ENCODE results near the gene LMAN2.
"Not testable (repeated sequence)": the region's sequence is repeated elsewhere in the genome, so short reads cannot be mapped to it uniquely, and the experiment has no call there.

The LMAN2 gene

DNA sequence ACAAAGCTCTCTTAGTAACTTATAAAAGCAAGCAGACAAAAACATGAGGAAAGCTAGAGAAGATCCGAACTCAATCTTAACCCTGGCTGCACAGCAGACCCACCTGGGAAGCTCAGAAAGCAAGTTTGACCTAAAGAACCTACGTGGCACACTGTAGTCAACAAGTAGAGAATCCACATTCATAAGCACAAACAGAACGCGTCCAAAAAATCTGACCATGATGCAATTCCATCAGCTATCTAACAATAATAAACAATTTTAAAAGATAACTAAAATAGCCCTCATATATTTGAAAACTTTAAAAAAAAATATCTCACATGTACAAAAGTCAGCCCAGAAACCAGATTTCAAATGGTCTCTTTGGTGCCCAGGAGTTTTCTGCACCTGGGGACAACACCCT is 4.6 kb downstream of the LMAN2 start:
- no peak for FAIRE-seq

DNA sequence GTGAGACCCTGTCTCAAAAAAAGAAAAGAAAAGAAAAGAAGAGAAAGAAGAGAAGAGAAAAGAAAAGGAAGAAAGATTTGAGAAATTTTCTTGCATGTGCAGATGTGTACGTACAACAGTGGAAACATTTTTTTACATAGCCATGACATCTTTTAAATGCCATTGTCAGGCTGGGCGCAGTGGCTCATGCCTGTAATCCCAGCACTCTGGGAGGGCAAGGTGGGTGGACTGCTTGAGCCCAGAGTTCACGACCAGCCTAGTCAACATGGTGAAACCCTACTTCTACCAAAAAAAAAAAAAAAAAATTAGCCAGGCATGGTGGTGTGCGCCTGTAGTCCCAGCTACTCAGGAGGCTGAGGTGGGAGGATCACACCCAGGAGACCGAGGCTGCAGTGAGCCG is 6.6 kb downstream of the LMAN2 start:
- FAIRE-seq = no peak

DNA sequence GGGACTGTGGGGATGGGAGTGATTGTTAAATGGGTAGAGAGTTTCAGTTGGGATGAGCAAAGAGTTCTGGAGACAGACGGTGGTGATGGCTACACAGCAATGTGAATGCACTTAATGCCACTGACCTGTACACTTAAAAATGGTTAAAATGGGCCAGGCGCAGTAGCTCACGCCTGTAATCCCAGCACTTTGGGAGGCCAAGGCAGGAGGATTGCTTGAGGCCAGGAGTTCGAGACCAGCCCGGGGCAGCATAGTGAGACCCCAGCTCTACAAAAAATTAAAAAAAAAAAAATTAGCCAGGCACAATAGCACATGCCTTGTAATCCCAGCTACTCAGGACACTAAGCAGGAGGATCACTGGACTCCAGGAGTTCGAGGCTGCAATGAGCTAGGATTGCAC is 7.7 kb downstream of the LMAN2 start:
- FAIRE-seq = no peak

DNA sequence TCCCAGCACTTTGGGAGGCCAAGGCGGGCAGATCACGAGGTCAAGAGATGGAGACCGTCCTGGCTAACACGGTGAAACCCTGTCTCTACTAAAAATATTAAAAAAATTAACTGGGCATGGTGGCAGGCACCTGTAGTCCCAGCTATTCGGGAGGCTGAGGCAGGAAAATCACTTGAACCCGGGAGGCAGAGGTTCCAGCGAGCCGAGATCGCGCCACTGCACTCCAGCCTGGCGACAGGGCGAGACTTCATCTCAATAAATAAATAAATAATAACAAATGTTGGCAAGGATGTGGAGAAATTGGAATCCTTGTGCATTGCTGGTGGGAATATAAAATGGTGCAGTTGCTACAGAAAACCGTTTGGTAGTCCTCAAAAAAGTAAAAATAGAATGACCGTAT is 8.5 kb downstream of the LMAN2 start:
- FAIRE-seq = not testable (repeated sequence)

DNA sequence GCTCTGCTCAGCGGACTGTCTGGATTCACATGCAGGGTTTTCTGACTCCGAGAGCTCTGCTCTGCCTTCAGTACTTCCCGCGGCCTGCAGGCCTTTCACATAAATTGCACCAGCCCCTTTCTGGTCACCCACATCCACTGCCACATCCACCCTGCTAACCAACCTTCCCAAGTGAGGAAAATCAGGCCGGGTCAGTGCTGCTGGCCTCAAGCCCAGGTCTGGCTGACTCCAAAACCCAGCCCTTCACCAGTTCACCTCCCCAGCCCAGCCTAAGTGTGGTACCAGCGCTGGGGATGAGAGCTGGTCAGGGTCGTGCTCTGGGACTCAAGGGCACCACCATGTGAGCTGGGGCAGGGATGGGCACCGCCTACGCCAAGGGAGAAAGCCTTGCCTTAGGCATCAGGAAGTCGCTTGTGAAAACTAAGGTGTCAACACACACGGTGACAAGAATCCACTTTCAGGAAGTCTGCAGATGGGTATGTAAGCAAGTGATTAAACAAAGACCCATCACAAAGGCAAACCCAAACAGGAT is 12.3 kb downstream of the LMAN2 start:
- no peak for FAIRE-seq

DNA sequence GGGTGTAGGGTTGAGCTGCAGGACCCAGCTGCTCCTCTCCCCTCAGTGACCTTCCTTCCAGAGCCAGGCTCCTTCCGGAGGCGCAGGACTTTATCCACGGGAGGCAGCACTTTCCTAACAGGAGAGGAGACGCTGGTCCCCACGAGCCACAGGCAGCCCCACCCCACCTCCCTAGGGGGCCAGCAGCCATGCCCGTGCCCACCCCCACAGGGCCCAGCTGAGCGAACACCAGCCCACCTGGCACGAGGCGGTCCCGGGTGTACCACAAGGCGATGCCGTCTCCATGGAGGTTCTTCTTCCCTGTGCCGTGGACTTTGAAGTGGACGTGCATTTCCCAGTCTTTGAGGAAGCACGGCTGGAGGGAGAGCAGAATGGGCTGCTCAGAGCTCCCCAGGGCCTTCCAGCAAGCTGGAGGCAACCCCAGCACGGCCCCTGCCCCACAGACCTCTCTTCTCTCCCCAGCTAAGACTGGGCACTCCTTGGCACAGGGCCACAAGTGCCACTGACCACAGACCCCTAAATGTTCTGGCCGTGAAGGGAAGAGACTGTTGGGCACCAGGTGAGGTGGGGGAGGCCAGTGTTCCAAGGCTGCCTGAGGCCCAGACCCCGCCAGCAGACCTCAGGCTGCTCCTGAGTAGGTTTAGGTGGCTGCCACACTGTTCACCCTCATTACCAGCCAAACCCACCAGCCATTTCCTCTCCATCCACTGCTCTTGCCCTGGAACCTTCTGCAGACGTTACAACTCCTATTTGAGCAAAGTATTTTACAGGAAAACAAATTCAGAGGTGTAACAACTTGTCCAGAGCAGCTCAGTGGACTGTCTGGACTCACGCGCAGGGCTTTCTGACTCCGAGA is 13.0 kb downstream of the LMAN2 start:
- no peak for FAIRE-seq

DNA sequence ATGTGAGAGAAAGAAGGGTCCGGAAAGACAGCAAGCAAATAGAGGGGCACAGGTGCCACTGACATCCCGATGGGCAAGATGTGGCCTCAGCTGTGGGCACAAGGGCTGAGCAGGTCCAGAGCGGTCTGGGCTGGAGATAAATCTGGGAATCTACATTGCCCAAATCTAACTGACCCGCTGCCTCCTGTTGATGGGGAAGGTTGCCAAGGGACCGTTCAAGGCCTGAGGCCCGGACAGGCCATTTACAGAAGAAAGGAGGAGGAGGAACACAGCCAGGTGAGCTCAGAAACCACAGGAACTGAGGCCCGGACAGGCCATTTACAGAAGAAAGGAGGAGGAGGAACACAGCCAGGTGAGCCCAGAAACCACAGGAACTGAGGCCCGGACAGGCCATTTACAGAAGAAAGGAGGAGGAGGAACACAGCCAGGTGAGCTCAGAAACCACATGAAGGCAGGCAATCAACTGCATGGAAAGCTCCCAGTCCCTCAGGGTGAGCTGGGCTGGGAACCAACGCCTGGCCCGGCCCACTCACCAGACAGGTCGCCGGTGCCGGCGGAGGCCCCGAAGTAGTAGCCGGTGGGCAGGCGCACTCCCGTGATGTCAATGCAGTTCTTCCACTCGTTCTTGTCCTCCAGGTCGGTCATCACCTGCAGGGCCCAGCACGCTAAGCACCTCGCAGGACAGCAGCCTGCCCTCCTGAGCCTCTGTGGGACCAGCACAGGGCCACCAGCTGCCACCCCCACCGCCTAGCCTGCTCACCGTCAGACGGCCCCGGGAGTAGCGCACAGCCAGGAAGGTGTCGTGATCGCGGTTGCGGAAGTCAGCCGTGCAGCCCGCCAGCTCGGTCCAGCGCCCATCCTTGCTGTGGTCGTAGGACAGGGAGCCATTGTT is 14.6 kb downstream of the LMAN2 start:
- FAIRE-seq = no peak

DNA sequence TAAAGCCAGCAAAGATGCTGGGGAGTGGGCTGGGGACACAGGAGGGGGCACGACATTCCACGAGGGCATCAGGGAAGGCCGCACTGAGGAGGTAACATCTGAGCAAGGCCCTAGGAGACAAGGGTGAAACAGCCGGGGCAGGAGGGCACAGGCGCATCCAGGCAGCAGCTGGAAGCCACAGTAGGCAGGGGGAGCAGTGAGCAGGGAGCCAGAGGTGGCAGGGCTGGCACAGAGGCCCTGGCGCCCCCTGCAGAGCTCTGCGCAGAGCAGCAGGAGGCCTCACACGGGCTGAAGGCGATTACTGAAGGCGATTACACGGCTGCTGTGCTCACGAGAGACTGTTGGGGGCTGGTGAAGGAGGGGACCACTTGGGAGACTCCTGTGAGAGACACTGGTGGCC is 15.4 kb downstream of the LMAN2 start:
- FAIRE-seq = no peak

DNA sequence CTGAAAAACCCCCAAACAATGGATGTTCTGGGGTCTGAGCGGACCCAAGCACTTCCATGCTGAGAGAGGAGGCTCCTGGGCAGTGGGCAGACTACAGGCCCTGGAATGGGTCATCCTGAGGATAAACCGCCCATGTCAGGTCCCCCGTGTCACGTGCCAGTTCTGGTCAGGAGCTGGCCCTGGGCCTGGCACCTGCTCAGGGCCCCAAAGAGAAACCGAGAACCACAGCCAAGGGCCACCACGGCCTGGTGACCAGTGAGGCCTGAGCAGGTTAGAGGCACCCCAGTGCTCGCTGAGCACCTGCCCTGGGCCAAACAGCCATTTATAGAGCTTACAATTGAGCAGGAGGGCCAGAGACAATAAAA is 15.8 kb downstream of the LMAN2 start:
- FAIRE-seq = no peak

DNA sequence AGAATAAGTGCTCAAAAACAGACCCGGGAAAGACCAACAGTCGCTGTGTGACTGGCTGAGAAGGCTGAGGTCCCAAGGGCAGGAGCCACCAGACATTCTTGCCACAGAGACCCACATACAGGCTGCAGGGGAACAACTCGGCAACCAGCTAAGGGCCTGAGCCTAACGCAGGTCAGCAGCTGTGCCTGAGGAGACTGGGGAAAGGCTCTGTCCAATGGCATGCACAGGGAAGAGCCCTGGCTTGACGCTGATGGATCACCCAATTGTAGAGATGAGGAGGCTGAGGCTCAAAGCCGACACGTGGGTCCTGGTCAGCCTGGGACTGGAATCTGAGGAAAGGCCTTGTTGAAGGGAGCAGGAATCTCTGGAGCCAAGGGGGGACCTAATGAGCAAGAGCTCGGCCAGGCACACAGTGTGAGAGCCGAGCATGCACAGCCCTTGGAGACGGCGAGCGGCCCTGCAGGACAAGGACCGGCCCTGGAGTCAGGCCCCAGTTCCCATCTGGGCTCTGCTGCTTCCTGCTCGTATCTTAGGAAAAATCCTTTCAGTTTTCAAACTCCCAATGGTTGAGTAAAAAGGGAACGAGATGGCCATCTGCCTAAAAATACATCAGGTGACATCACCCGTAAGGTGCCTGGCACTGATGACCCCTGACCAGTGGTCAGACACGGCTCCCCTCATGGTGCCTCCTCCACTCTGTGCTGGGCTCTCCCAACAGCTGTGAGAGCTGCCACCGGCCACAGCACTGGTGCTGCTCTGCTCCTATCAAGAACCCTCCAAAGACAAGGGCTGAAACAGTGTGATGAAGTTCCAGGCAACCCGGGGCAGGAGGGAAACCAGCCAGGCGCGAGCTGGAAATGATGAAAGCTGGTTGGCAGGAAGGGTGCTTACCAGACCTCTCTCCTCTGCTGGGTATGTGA is 16.4 kb downstream of the LMAN2 start:
- FAIRE-seq = no peak

DNA sequence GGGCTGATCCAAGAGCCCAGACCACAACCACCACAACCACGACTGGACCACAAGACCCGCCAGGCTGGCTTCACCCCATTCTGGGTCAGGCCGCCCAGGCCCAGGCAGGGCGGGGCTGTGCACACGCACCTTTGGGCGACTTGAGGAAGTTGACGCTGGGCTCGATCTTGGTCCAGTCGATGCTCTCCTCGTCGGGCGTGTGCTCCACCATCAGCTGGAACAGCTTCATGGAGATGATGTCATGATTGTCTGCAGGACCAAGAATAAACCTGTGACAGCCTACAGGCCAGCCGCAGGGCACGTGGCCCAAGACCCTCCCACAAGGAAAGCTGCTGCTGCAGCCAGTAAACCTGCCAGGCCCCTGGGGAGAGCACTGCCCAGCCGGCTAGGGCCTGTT is 17.3 kb downstream of the LMAN2 start:
- no peak for FAIRE-seq

DNA sequence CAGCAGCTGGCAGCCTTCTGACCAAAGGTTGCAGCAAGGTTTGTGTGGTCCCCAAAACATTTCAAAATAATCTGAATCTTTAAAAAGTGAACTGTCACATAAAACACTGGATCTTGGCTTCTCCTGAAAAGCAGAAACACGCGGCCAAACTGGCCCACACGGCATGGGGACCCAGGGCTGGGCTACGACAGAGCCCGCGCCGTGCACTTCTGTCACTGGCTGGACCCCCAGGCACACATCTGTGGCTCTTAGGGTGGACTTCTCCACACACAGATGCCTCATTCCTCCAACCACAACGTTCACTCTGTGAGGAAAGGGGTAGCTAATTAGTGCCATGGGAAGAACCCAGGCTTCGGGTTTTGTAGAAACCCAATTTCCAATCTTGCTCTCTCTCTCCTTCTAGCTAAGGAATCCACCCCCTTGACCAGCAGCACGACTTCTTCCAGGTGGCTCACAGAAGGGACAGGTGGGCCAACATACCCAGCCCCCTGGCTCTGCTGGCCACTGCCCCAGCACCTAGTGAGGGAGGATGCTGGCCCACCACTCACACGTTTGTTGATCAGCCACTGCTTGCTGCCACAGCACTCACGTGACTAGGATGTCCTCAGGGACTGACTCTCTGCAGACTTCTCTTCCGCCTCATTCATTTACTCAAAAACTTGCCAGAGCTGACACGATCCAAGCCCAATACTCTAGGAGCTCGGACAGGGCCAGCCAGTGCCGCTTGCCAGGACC is 17.9 kb downstream of the LMAN2 start:
- FAIRE-seq = no peak

DNA sequence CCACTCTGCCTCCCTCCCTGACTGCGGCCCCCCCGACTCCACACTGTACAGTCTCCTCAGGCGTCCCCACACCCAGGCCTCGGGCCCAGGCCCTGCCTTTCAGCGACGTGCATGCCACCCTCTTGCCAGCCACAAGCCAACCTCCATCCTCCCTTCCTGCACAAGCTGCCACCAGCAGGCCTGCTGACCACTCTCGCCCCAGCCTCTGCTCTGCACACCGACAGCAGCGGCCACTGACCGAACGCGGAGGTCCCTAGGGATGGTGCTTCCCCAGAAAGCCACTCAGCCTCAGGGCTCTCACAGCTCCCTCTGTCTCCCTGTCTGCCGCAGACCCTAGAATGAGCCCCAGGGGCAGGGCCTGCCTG is 18.6 kb downstream of the LMAN2 start:
- no peak for FAIRE-seq

DNA sequence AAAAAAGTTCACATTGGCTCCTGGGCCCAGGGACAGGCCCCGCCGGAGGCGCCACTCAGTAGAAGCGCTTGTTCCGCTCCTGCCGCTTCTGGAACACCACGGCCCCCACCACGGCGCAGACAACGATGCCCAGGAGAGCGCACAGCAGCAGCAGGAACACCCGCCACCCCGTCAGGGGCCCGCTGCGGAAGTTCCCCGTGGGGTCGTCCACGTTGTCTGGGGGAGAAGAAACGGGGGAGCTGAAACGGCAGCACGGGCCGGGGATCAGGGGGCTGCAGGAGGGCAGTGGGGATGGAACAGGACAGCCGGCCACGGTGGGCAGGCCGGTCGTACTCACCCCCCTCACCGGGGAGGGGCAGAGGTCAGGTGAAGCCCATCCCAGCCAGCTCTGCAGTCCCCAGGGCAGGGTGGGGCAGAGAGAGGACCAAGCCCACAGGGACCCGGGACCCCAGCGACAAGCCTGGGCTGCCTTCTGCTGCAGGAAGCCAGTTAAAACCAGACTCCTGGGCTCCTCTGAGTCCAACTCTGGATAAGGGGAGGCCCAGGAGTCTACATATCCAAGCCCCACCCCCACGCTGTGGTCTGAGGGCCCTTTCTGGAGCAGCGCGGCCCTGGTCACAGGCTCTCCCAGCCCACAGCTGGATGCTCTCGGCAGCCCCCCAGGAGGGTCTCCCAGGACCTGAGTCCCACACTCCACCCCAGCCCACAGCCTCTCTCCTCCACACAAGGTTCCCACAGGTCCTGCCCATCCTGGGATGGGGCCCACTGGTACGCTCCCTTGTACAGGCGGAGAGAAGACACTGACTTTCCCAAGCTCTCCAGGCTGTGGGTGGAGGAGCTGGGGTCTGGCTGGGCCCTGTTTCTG is 19.2 kb downstream of the LMAN2 start:
- no peak for FAIRE-seq

DNA sequence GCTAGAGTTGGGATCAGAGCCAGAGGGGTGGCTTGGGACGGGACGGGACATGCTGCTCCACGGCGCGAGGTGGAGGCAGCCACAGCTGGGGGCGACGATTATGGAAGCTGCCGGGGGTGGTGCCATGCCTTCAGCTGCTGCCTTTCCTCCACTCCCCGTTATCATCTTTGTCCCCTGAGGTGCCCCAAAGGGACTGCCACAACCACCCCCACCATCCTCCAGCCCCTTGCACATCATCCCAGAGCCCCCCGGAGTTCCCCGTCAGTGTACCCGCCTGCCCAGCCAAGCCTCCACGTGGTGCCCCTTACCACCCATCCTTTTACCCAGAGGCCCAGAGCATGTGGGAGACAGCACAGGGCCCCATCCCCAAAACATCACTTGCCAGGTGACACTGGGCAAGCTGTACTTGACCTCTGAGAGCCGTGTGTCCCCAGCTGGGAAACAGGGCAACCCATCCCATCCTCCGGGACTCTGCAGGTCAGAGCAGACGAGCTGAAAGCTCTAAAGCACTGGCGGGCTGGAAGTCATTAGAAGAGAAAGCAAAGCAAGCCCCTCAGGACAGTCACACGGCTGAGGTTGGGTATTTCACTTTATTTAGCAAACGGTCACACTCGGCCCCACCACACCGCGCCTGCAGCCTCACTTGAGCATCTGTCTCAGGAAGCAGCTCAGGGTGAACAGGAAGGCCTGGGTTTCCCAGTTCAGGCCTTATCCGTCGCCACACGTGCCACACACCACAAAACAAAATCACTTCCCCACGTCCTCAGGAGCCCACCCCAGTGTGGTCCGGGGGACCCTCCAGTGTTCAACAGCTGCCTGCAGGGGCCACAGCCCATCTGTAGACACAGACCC is 20.3 kb downstream of the LMAN2 start:
- FAIRE-seq = no peak

DNA sequence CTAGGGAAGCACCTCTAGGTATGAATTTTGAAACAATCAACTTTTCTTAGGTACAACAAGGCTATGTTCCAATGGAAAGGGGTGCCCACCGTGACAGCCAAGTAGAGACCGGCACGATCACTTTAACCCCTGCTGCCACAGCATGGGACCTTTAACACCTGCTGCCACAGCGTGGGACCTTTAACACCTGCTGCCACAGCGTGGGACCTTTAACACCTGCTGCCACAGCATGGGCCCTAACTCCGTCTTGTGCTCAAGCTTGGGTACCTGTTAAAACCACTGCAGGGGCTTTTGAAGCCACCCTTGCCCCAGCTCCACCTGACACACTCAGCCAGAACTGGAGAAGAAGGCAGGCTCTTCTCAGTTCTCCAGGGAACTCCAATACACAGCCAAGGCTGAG is 21.6 kb downstream of the LMAN2 start:
- FAIRE-seq = no peak

DNA sequence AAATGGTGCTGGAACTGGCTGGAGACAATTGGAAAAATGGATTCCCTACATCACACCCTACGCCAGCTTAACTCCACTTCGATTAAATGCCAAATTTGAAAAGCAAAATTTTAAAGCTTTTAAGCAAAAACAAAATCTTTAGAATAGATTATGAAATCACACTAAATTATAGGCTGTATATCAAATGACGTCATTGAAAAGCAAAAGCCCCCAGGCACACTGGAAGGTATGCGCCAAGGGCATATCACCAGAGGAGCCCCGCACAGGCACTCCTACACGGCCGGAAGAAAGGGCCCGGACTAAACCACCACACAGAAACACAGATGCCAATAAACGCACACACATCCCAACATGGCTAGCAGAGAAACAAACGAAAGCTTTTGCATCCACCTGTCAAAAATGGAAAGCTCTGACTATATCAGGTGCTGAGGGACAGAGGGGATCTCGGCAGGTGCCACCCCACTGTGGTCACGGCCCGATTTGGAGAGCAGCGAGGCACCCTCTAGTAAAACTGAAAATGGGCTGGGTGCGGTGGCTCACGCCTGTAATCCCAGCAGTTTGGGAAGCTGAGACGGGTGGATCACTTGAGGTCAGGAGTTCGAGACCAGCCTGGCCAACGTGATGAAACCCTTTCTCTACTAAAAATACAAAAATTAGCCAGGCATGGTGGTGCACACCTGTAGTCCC is 22.8 kb downstream of the LMAN2 start:
- no peak for FAIRE-seq

DNA sequence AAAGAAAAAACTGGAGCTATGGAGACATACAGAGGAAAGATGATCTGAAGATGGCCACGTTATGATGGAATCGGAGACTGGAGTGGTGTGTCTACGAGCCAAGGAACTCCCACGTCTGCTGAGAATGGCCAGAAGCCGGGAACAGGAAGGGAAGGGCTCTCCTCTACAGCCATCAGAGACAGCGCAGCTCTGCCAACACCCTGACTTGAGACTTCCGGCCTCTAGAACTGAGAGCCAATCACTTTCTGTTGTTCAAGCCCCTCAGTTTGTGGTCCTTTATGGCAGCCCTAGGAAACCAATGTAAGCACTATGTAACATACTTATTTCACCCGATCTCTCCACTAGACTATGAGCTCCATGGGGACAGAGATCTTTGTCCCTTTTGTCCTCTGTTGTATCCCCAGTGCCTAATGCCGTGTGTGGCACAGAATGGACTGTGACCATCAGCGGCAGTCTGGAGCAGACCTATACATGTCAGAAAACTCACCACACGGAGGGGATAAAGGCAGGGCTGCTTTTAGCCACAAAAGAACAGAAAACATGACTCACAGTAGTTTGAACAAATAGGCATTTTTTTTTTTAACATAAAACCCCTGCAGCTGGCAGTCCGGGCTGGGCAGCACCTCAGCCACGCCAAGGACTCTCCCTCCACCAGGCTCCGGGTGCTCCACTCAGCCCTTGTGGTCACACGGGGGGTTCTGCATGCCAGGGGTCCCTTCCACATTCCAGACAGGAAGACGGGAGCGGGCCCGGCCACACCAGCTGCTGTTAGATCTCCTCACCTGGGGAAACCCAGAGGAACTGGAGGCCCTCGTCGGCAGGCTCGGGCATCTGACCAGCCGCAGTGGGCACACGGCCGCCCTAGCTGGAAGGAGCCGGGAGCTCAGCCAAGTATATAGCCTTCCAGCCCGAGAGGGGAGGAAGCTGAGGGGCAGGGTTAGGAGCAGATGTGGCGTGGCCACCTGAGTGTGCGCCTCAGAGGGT is 23.6 kb downstream of the LMAN2 start:
- no peak for FAIRE-seq
